ENCODE data around the gene RNU5D-1.

GRCh38 chr1:44694863-44695478 lies 36.0 kb downstream of the RNU5D-1 start:
- TF ChIP-seq POLR2AphosphoS5 (IDR thresholded peaks at IDR 0.05; ENCODE audit: low read depth, low read length) = no peak
- no peak for TF ChIP-seq POLR2A (IDR thresholded peaks at IDR 0.05; ENCODE audit: low read depth, low read length)
